CD1c-positive myeloid dendritic cell (primary cell): ENCODE results near the gene SLC8A2.
"Not testable (repeated sequence)": the region's sequence is repeated elsewhere in the genome, so short reads cannot be mapped to it uniquely, and the experiment has no call there.

Experiments
- DNase-seq: peaks from one replicate; pipeline ENCODE4 v3.0.0-alpha.2; 2016; ENCODE audit errors: extremely low spot score

The SLC8A2 gene

DNA sequence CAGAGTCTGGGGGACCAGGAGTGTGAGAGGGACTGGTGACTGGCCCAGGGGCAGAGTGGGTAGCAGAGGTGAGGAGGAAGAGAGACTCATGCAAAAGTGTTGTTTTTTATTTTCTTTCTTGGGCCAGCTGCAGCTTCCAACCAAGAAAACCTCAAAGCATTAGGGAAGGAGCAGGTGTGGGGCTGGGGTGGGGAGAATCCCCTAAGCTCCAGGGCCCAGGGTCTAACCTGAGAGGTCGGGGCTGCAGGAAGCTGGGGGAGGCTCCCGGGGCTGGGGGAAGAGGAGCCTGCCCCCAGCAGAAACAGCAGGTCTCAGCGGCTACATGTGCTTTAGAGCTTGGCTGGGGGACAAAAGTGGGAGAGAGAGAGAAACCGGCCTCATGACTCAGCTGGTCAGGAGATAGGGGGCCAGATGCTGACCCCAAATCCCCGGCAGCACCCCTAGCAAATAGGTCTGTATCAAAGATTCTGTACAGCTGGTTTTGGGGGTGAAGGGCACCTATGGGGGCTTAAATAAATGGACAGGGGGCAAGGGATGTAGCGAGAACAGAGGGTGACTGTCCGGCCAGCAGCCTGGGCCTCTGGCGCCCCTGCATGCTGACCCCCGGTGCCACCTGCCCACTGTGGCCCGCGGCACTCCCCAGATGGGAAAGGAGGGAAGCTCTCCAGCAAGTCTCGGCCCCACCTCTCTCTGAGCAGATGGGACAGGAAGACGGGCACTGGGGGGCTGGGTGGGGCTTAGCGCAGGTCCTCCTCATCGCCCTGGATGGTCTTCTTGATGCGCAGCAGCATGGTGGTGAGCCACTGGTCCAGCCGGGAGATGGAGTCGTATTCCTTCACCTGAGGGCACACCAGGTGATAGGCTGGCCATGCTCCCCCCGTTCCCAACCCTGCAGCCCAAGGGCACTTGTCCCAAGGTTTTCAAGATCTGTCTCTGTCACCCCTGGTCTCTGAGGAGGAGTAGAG lies 16.1 kb upstream of the SLC8A2 start:
- DNase-seq, result no peak

DNA sequence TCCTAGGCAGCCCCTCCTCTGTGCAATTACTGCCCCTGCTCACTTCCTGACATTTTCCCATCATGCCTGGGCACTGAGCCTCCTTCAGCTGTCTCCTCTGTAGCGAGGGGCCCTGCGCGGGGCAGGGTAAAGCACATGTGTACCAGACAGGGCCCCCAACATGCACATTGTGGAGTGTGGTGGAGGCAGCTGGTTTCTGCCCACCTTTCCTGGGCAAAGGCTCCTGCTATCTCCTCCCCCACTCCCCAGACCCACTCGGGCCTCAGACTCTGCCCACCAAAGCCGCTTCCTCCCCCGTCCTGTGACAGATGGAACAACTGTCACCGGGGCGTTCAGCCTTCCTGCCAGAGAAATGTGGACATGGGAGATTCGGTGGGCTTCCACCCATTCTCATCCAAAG lies 15.2 kb upstream of the SLC8A2 start:
- no peak for DNase-seq

DNA sequence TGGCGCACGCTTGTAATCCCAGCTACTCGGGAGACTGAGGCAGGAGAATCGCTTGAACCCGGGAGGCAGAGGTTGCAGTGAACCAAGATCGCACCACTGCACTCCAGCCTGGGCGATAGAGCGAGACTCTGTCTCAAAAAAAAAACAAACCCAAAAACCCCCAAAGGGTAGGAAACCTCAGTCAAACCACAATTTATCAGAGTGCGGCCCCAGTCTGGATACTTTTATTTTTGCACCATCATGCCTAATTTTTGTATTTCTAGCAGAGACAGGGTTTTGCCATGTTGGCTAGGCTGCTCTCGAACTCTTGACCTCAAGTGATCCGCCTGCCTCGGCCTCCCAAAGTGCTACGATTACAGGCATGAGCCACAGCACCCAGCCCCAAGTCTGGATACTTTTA lies 14.5 kb upstream of the SLC8A2 start:
- not testable (repeated sequence) for DNase-seq

DNA sequence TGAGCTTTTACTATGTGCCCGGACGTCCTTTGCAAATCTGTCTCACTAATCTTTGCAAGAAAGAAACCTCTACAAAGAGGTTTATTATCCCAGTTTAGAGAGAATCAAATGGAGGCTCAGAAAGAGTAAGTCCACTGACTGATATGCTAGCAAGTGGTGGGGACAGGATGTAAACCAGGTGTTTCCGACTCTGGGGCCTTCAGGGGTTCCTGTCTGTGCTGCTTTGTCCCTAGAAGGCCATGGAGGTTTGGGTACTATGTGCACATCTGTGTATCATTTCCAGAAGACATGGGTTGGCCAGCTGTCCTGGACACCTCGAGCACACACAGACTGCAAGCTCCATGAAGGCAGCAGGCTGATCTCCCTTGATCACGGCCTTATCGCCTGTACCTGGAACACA lies 13.5 kb upstream of the SLC8A2 start:
- no peak for DNase-seq

DNA sequence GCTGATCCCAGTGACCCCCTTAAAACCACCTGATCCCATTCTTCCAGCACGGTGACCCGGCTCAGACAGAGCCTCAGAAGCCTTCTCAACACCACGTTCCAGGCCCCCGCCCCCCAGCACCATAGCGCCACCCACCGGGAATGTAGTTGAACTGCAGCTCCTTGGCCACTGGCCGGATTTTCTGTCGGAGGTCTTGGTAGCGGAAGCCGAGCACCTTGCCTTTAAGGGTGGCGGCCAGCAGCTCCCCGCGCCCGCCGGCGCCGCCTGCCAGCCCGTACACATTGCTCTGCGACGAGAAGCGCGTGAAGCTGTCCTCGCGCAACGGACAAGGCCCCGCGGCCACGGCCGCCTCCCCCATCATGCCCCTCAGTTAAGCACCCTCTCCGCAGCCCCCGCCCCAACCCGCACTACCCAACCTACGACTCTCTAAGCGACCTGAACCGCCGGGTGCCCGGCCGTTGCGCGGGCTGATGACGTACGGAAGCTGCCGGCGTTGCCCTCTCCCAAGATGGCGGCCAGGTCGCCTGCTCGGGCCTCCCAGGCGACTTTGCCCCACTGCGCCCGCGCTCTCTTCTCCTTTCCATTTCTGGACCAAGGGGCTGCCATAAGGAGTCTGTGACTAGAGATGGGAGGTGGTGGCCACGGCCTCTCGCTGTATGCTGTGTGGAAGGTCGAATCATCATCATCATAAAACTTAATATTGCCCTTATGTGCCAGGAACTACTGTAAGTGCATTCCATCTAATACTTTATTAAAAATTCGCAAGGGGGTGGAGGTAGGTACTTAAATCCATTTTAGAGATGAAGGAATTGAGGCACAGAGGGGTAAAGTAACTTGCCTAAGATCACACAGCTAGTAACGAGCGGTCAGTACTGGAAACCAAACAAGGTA lies 12.4 kb upstream of the SLC8A2 start, which contains the start of gene KPTN:
KPTN (minus strand) TSS at position 420 of the 891 bp plus-strand sequence; CDS start at position 361, 59 bp downstream.
- DNase-seq, result peak; percentile 94

DNA sequence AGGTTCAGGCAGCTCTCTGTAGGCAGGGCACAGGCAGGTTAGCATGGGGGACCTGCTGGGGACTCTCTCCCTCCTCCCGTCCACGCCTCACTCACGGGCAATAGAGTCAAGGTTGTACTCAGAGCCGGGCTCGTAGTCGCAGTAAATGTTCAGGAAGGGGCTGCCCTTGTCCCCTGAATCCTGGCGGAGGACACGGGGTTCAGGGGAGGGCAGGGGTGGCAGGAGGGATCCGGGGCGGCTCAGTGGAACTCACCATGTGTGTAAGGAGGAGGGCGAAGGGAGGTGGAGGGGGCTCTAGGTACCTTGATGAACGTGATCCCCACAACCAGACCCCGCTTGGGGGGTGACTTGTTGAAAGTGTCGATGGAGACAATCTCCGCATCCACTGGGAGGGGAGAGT lies 11.5 kb upstream of the SLC8A2 start:
- DNase-seq, result no peak

DNA sequence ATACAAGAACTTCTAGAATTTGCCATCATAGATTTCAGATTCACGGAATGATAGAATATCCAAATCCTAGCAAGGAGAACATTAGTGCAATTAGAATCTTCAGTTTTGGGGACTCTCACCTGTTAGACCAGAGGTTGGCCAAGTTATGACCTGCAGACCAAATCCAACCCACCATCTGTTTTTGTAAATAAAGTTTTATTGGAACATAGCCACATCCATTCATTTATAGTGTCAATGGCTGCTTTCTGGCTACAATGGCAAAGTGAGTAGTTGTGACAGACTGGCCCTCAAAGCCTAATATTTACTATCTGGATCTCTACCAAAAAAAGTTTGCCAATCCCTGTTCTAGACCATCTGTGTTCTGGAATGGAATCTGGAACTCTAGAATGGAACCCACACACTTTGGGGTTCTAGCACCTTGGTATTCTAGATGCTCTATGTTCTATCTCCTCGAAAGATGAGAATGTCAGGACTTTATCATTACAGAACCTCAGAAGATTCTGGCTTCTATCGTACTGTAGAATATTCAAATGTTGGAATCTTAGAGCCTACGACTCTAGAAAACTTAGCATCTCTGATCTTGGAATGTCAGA lies 9.9 kb upstream of the SLC8A2 start:
- DNase-seq, result no peak

DNA sequence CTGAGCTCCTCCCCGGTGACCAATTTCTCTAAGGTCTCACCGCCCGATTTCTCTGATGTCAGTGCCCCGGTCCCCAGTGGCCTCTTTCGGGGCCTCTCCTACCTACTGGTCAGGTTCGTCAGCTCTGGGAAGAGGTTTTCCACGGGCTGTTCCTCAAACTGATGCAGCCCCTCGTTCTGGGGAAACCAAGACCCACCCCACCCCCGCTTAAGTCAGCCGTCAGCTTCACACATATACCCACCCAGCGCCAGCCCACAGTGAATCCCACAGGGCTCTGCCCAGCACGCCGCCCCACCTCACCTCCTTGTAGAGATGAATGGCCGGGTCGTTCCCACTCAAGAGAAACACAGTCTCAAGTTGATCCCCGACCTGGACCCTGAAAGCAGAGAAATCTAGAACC lies 9.0 kb upstream of the SLC8A2 start:
- no peak for DNase-seq

DNA sequence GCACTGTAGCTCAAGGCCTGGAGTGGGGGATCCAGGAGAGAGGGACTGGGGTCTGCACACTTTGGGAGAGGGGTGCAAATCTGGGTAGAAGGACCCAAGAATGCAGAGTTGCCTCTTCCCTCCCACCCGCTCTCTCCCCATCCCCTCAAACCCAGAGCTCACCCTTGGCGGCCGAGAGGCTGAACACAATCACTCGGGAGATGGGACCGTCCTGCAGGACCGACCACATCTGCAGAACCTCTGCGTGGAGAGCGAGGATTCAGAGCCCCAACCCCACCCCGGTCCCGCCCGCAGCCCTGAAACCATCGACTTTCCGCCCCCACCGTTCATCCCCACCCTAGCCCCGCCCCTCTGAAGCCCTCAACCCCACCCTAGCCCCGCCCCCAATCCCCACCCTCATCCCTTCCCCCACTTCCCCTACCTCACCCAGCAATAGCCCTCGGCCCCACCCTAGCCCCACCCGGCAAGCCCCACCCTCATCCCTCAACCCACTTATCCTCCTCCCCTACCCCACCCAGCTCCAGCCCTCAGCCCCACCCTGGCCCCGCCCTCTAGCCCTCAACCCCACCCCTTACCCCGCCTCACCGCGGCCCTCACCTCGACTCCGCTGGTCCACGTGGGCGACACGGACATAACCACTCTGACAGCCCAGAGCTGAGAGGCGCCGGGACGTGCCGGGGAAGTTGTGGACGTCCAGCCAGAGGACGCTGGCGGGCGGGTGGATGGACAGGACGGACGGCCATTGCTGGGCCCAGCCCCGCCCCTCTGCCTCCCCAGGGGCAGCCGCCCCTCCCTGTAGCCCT lies 8.2 kb upstream of the SLC8A2 start:
- DNase-seq, result peak; percentile 63

DNA sequence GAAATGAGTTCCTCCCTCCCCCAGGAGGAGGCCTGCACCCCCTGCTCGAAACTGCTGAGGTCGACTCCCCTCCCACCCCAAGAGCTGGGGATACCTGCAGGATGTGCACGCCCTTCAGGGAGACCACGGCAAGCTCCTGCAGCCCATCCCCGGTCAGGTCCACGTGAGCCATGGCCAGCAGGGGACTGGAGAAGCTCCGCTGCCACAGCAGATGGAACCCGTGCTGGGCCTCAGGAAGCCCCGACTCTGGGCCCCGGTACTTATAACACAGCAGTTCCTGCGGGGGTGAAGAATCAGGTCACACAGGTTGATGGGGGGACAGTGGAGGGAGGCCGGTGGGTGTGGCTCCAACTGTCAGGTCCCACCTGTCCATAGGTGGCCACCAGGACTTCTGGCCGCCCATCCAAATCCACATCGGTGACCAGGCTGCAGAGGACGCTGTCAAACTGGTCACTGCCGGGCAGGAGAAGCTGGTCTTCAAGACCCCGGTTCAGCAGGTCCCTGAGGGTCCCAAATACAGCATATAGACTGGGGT lies 4.8 kb upstream of the SLC8A2 start:
- DNase-seq, result no peak

DNA sequence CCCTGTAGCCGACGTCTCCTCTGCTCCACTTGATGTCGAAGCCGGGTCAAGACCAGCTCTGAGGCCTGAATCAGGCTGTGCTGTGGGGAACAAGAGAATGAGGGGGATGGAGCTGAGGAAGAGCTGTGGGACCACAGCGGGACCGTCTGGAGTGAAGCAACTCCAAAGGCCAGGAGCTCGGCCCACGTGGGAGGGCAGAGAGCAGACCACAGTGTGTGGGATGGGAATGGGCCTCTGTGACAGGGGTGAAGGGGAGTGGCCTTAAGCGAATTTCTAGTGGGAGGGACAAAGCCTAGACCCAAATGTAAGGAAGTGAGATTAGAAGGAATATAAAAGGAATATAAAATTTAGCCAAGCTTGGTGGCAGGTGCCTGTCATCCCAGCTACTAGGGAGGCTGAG lies 3.8 kb upstream of the SLC8A2 start:
- peak; percentile 78 for DNase-seq

DNA sequence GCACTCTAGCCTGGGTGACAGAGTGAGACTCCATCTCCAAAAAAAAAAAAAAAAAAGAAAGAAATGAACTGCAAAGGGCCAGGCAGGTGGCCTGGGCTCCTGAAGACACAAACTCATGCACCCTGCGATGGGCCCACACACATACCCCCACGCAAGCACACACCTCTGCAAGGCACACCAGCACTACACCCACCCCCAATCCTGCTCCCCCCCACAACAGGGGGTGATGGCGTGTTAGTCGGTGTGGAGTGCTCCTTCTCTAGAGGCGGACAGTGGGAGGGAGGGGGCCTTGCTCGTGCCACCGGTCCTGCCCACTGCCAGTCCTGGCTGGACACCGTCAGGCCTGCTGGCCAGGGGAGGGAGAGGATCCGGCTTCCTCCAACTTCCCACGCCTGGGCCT lies 1.6 kb upstream of the SLC8A2 start:
- no peak for DNase-seq

DNA sequence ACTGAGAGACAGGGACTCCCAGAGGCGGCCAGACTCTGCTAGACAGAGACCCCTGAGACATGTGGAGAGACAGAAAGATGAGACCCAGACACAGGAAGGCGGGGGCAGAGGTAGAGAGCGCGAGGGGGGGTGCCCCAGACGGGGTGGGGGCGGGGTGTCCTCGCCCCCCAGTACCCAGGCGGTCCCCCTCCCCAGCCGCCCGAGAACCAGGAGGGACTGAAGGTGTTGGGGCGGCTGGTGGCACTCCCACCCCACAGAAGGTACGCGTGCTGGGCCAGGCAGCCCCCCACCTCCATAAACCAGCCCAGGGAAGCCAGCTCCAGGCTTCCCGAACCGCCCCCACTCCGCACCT lies 336 bp downstream of the SLC8A2 start:
- no peak for DNase-seq

DNA sequence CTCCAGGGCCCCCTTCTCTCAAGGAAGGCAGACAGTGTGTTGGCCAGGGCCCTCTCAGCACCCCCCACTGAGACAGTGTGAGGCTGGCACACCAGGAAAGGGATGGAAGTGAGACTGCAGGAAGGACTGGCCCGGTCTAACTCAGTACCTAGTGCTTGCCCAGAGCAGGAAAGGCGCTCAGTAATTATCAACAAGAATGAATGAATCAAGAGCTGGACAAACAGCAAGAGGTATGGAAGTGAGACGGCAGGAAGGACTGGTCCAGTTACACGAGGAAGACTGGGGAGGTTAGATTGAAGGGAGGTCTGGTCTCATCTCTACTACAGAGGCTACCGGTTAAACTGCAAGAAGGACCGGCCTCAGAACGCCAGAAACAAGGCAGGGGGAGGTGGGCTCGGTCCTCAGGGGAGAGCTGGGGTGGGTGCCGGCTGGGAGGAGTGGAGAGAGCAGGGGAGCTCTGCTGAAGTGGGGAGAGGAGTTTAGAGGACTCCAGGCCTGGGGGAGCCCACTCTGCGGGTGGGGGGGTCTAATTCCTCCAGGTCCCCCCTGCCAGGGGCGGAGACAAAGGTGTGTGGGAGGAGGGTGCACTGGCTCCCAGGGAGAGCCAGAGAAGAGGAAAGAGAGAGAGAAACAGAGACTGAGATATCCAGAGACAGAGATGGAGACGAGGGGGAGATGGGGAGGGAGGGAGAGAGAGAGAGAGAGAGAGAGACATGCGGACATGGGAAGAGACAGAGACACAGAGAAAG lies 1.1 kb downstream of the SLC8A2 start:
- no peak for DNase-seq

DNA sequence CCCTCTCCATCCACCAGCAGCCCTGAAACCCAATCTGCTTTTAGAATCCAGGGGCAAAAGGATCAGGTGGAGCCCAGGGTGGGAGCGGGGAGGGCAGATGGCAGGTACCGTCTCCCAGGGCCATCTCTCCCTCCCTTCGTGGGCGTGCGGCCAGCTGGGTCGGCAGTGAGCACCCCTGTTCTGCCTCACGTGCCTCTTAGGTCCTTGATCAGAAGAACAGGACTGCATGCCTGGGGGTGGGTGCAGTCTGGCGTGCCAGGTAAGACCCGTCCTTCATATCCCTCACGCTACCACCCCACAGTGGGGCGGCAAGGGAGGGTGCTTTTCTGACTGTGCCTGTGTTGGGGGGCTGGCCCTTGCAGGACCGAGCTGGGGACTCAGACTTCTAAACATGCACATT lies 2.0 kb downstream of the SLC8A2 start:
- DNase-seq, result no peak

DNA sequence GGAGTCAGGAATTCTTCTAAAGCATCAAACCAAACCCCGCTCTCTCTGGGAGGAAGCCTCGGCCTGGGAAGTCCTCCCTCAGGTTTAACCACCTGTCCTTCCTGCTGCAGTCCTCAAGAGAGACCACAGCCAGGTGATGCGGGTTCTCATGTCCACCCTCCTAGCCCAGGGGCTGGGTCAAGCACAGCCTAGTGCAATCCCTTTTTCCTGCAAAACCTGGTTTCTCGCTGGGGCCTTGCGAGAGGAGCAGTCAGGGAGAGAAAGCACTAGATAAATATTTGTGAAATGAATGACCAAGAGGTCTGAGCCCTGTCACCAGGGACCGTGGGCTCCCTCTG lies 2.4 kb downstream of the SLC8A2 start:
- no peak for DNase-seq

DNA sequence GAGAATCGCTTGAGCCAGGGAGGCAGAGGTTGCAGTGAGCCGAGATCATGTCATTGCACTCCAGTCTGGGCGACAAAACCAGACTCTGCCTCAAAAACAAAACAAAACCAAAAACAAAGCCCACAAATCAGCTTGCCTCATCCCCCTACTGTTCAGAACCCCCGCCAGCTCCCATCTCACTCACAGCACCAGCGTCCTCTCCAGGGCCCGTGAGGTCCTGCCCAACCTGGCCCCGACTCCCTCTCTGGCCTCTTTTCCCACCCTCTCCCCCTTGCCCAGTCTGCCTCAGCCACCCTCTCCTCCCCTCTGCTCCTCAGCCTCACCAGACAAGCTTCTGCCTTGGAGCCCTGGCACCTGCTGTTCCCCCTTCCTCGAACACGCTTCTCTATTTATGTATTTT lies 3.8 kb downstream of the SLC8A2 start:
- DNase-seq, result no peak

DNA sequence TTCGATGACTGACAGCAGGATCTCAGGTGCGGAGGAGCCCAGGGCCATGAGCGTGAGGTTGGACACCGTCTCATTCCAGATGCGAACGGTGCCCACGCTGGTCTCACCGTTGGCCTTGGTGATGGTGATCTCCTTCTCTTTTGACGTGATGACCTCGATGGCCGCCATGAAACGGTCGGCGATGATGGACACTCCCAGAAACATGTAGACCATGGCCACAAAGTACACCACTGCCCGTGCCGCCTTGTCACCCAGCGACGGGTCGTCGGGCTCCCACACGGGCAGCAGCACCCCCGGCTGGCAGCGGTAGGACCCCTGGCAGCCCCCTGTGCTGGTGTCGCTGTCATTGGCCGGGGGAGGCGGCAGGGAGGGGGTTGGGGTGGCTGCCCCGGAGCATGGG lies 5.7 kb downstream of the SLC8A2 start:
- DNase-seq, result no peak

DNA sequence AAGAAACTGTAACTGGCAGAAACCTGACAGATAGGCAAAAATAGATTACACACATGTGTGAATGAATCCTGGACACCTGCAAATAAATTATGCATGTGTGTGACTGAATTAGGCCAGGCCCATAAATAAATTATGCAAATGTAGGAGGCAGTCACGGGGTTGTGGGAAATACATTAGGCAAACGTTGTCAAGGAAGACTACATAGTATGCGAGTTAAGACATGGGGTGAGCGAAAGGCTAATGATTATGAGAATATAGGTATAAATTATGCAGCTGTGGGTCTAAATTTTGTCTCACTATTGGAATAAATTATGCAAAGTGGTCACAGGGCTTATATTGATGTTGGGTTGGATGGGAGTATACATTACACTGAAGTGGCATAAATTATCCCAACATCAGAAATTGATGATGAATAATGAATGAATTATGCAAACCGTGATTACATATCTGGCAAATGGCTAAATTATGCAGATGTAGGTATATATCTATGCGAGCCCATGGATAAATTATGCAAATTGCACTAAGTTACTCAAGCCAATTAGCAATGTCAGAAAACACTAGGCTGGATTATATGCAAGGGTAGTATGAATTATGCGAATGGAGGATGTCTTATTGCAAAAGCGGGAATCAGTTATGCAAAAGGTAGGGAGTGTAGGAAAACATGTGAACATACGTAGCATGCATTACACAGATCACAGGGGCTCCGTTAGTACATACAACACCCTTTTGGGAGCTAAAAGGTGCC lies 6.8 kb downstream of the SLC8A2 start:
- no peak for DNase-seq

DNA sequence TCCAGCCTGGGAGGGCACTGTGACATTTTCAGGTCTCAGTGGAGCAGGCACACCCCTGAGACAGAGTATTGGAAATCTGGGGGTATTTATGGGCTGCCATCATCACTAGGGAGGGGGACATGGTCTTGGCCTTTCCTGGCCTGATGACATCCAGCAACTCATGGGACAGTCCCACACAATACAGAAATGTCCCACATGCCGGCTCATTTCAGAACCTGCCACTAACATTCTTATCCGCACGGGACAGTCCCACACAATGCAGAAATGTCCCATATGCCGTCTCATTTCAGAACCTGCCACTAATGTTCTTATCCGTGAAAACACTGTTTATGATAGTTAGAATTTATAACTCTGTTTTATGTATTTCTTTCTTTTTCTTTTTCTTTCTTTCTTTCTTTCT lies 9.8 kb downstream of the SLC8A2 start:
- no peak for DNase-seq
